ENCODE measurements around the gene SERPINA4.
A peak's percentile ranks its signal among the peaks of the same experiment; 100 is the strongest.

SERPINA4 gene

GRCh38 chr14:94582851-94583250 is 21.6 kb downstream of the SERPINA4 start:
- DNase-seq (ENCODE audit: low read depth, low spot score), result no peak
- H3K4me3 ChIP-seq (ENCODE audit: low read length), result no peak overlapping the region

DNA sequence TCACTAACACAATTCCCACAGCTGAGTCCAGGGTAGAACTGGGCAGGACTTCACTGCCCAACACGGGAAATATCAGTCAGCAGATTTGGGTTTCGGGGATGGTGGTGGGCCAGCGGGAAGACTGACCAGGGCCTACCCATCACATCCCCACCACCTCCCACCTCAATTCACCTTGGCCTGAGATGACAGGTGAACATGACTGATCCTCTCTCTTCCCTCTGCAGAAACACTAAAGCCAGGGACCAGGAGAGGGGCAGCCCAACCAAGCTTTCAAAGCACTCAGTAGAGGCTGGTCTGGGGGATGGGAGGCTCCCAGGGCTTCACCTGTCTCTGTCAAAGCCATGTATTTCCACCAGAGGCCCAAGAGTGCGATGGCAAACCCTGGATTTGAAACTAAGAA is 22.3 kb downstream of the SERPINA4 start:
- no peak for DNase-seq (ENCODE audit: low read depth, low spot score)
- H3K4me3 ChIP-seq (ENCODE audit: low read length), result no peak overlapping the region

GRCh38 chr14:94584591-94585280 is 23.5 kb downstream of the SERPINA4 start:
- no peak overlapping the region for H3K4me3 ChIP-seq (ENCODE audit: low read length)
- no peak for DNase-seq (ENCODE audit: low read depth, low spot score)

GRCh38 chr14:94586635-94587034 is 25.4 kb downstream of the SERPINA4 start:
- H3K4me3 ChIP-seq (ENCODE audit: low read length), result no peak overlapping the region
- DNase-seq (ENCODE audit: low read depth, low spot score), result no peak

DNA sequence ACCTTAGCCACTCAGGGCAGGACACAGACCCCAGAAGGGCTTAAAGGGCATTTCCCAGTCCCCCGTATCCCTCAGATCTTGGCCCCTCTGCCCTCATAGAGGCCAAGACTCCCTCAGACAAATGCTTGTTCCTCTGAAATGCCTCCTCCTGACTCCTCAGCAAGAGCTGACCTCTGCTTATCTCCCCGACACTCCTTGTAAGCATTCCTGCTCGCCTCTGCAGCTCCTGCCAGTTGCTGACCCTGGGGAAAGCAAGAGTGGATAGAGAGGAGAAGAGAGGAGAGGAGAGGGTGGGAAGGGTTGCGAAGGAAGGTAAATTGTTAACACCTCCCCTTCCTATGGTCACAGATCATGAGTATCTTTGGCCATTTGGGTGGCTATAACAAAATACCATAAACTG is 27.1 kb downstream of the SERPINA4 start:
- DNase-seq (ENCODE audit: low read depth, low spot score), result no peak
- no peak overlapping the region for H3K4me3 ChIP-seq (ENCODE audit: low read length)

DNA sequence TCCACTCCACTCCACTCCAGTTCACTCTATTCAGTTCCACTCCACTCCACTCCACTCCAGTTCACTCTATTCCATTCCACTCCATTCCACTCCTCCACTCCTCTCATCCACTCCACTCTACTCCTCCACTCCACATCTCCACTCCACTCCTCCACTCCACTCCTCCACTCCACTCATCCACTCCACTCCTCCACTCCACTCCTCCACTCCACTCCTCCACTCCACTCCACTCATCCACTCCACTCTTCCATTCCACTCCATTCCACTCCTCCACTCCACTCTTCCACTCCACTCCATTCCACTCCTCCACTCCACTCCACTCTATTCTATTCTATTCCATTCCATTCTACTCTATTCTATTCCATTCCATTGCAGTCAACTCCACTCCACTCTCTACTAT is 29.8 kb downstream of the SERPINA4 start:
- no peak for DNase-seq (ENCODE audit: low read depth, low spot score)
- H3K4me3 ChIP-seq (ENCODE audit: low read length), result no peak overlapping the region

DNA sequence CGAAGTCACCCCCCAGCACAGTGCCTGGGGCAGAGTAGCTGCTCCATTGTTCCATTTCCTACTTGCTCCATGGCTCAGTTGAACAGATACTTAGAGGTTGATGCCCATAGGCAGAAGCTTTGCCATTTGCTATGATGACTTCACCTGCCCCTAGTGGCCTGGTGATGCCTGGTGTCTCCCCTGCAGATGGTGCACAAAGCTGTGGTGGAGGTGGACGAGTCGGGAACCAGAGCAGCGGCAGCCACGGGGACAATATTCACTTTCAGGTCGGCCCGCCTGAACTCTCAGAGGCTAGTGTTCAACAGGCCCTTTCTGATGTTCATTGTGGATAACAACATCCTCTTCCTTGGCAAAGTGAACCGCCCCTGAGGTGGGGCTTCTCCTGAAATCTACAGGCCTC is 30.6 kb downstream of the SERPINA4 start:
- DNase-seq (ENCODE audit: low read depth, low spot score), result no peak
- no peak overlapping the region for H3K4me3 ChIP-seq (ENCODE audit: low read length)

DNA sequence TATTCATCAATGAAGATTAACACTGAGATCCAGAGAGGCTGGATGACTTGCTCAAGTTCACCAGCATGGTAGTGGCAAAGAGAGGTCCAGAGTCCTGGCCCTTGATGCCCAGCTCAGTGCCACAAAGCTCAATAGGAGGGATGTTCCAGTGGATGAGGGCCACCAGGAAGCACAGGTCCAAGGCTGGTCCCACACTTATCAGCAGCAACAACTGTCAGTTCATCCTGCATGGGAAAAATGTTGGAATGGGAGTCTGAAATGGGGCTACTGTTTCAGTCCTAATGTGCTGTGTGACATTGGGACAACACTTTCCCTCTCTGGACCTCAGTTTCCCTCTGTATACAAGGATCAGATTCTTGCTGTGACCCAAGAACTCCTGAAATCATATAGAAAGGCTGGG is 31.2 kb downstream of the SERPINA4 start:
- no peak overlapping the region for H3K4me3 ChIP-seq (ENCODE audit: low read length)
- DNase-seq (ENCODE audit: low read depth, low spot score), result no peak

DNA sequence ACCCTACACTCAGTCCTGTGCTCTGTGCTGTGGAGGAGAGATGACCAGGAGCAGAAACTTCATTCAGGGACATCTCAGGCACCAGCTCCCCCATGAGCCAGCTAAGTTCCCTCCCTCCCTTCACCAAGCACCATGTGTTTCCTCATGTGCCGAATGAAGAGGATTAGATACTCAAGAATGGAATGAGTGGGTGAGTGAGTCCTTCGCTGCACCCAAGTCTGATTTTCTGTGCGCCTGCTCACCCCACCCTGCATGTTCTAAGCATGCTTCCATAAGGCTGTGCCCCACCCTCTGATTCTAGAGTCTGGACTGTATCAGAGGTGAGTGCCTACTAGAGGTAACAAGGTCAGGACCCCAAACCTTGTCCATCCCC is 32.1 kb downstream of the SERPINA4 start:
- DNase-seq (ENCODE audit: low read depth, low spot score), result no peak
- no peak overlapping the region for H3K4me3 ChIP-seq (ENCODE audit: low read length)

- H3K4me3 ChIP-seq (ENCODE audit: low read length), result no peak overlapping the region
- DNase-seq (ENCODE audit: low read depth, low spot score), result no peak
Observed at GRCh38 chr14:94593749-94594431, 32.6 kb downstream of the SERPINA4 start.

- no peak for DNase-seq (ENCODE audit: low read depth, low spot score)
- no peak overlapping the region for H3K4me3 ChIP-seq (ENCODE audit: low read length)
Observed at GRCh38 chr14:94594441-94594840, 33.2 kb downstream of the SERPINA4 start.

GRCh38 chr14:94595912-94596311 is 34.7 kb downstream of the SERPINA4 start:
- no peak for DNase-seq (ENCODE audit: low read depth, low spot score)
- no peak overlapping the region for H3K4me3 ChIP-seq (ENCODE audit: low read length)

GRCh38 chr14:94596361-94596760 is 35.1 kb downstream of the SERPINA4 start:
- H3K4me3 ChIP-seq (ENCODE audit: low read length), result no peak overlapping the region
- DNase-seq (ENCODE audit: low read depth, low spot score), result no peak

- H3K4me3 ChIP-seq (ENCODE audit: low read length), result no peak overlapping the region
- peak; percentile 0 for DNase-seq (ENCODE audit: low read depth, low spot score)
Observed at GRCh38 chr14:94597788-94598187, 36.5 kb downstream of the SERPINA4 start.

DNA sequence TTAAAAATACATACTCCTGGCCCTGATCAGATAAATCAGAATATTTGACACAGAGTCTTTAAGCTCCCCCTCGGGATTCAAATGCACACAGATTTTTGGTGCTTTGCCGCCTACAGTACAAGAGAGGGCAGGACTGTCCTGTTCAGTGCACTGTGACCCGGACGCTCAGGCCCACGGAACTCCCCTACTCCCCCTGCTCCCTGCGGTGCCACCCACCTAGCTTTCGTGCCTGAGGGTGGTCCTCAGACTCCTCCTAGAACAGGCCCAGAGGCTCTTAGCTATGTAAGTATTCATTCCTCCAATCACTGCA is 37.2 kb downstream of the SERPINA4 start:
- no peak for DNase-seq (ENCODE audit: low read depth, low spot score)
- no peak overlapping the region for H3K4me3 ChIP-seq (ENCODE audit: low read length)

- no peak overlapping the region for H3K4me3 ChIP-seq (ENCODE audit: low read length)
- no peak for DNase-seq (ENCODE audit: low read depth, low spot score)
Observed at GRCh38 chr14:94598816-94599655, 37.8 kb downstream of the SERPINA4 start.

- no peak for DNase-seq (ENCODE audit: low read depth, low spot score)
- no peak overlapping the region for H3K4me3 ChIP-seq (ENCODE audit: low read length)
Observed at GRCh38 chr14:94599656-94600004, 38.4 kb downstream of the SERPINA4 start.

- no peak overlapping the region for H3K4me3 ChIP-seq (ENCODE audit: low read length)
- no peak for DNase-seq (ENCODE audit: low read depth, low spot score)
Observed at GRCh38 chr14:94600148-94600545, 38.9 kb downstream of the SERPINA4 start.

- H3K4me3 ChIP-seq (ENCODE audit: low read length), result no peak overlapping the region
- DNase-seq (ENCODE audit: low read depth, low spot score), result no peak
Observed at GRCh38 chr14:94601884-94602391, 40.7 kb downstream of the SERPINA4 start.

DNA sequence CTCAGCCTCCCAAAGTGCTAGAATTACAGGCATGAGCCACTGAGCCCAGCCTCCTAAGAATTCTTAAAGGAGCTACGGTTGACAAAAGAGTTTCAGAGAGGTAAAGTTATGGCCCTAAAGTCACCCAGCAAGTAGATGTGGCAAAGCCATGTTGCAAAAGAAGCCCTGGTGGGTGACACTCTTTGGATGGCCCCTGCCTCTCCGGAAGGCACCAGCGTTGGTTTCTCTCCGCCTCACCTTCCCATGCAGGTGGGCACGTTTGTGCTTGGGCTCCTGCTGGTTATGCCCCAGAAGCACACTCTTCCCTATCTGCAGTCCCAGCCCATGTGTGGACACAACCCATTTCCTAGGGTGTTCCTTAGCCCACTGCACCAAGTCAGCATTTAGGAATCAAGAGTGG is 41.5 kb downstream of the SERPINA4 start:
- DNase-seq (ENCODE audit: low read depth, low spot score), result no peak
- H3K4me3 ChIP-seq (ENCODE audit: low read length), result no peak overlapping the region

All from Jurkat, Clone E6-1 (cell line).